ENCODE data around the gene DNAJC5. TPM values are rescaled to one million over a fixed set of nuclear protein-coding genes. Genes with fewer than 3 reads are reported as not detected.

The DNAJC5 gene
- total RNA-seq, 1 experiment from 2014 or later, result 28.5 TPM

DNA sequence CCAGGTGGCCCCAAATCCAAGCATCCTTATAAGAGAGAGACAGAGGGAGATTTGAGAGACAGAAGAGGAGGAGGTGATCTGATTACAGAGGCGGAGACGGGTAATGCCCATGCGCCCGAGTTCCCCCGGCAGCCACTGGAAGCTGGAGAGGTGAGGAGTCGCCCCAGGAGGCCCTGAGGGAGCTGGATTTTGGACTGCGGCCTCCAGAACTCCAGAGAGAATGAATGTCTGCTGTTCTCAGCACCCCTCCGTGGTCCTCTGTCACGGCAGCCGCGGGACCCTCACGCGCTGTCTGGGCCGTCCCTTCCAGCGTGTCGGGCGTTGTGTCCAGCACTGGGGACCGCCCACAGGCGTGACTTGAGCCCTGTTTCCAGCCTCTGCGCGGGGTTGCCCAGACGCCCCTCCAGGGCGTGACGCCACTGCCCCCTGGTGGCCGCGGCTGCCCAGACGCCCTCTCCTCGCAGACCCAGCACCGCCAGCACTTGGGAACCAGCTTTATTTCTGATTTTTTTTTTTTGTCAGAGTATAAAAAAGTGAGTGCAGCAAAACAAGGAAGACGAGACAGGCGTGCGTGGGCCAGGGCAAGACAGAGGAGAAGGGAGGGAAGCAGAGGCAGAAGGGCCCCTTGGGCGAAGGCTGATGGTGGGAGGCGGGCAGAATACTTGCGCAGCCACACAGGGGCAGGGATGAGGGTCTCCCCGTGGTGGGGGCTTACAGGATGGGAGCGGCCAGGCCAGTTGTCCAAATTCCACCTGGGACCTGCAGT lies 78.9 kb downstream of the DNAJC5 start (continued):
- TF ChIP-seq, protein P1, sequence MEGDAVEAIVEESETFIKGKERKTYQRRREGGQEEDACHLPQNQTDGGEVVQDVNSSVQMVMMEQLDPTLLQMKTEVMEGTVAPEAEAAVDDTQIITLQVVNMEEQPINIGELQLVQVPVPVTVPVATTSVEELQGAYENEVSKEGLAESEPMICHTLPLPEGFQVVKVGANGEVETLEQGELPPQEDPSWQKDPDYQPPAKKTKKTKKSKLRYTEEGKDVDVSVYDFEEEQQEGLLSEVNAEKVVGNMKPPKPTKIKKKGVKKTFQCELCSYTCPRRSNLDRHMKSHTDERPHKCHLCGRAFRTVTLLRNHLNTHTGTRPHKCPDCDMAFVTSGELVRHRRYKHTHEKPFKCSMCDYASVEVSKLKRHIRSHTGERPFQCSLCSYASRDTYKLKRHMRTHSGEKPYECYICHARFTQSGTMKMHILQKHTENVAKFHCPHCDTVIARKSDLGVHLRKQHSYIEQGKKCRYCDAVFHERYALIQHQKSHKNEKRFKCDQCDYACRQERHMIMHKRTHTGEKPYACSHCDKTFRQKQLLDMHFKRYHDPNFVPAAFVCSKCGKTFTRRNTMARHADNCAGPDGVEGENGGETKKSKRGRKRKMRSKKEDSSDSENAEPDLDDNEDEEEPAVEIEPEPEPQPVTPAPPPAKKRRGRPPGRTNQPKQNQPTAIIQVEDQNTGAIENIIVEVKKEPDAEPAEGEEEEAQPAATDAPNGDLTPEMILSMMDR (IDR thresholded peaks at IDR 0.05), result peak; percentile 98
- TF ChIP-seq, protein P2, sequence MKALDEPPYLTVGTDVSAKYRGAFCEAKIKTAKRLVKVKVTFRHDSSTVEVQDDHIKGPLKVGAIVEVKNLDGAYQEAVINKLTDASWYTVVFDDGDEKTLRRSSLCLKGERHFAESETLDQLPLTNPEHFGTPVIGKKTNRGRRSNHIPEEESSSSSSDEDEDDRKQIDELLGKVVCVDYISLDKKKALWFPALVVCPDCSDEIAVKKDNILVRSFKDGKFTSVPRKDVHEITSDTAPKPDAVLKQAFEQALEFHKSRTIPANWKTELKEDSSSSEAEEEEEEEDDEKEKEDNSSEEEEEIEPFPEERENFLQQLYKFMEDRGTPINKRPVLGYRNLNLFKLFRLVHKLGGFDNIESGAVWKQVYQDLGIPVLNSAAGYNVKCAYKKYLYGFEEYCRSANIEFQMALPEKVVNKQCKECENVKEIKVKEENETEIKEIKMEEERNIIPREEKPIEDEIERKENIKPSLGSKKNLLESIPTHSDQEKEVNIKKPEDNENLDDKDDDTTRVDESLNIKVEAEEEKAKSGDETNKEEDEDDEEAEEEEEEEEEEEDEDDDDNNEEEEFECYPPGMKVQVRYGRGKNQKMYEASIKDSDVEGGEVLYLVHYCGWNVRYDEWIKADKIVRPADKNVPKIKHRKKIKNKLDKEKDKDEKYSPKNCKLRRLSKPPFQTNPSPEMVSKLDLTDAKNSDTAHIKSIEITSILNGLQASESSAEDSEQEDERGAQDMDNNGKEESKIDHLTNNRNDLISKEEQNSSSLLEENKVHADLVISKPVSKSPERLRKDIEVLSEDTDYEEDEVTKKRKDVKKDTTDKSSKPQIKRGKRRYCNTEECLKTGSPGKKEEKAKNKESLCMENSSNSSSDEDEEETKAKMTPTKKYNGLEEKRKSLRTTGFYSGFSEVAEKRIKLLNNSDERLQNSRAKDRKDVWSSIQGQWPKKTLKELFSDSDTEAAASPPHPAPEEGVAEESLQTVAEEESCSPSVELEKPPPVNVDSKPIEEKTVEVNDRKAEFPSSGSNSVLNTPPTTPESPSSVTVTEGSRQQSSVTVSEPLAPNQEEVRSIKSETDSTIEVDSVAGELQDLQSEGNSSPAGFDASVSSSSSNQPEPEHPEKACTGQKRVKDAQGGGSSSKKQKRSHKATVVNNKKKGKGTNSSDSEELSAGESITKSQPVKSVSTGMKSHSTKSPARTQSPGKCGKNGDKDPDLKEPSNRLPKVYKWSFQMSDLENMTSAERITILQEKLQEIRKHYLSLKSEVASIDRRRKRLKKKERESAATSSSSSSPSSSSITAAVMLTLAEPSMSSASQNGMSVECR (CRISPR knock-in tag; IDR thresholded peaks at IDR 0.05; ENCODE audit: borderline replicate concordance), result peak; percentile 84
- no peak for TF ChIP-seq ESRRA (CRISPR knock-in tag; IDR thresholded peaks at IDR 0.05; ENCODE audit: borderline replicate concordance)

DNA sequence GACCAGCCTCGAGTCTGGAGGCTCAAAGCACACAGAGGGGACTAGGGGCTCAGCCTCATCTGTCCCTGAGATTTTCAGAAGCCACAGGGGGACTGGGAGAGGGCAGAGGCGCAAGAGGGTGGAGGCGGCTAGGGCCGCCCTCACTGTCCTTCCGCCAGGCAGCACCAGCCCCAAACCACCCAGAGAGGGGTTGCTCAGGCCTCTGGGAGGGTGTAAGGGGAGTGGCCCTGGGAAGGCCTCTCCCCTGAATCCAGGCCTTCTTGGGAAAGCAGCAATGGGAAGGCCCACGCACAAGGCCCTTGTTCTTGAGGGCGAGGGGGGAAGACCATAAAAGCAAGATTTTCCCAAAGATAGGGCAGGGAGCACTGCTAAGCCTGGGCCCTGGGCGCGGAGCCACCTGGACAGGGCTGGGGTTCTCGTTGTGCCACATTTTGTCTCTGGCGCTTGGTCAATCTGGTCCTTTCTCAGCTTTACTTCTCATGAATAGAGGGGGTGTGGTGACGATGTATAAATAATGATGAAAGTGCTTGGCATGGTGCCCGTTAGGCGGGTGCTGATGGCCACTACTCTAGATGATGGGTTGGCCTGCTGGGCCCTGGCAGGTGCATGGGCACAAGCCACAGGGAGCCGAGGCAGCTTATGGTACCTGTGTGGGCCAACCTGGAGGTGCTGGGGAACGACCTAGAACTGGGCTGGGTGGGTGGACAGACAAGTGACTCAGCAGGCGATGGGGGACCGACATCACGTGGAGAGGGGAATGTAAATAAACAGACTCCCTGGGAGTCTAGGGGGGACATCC lies 79.7 kb downstream of the DNAJC5 start:
- no peak for DNase-seq (ENCODE audit: low spot score)
- Mint-ChIP-seq H3K9me3 (no peaks in the 10 kb centered on the region), H3K27ac (0 out of 2 replicates have a peak overlapping the region, but pooled peaks have one; percentile 32), H3K4me3 (no peak overlapping the region), H3K27me3 (ENCODE audit: low read depth) (peaks cover 34% of the 10 kb centered on the region), H3K36me3 (no peaks in the 10 kb centered on the region), H3K4me1 (peaks cover 18% of the 10 kb centered on the region)
- ChIA-PET POLR2A (interaction anchor here (1.0 kb wide), 1 partner anchor 110 kb away, joined by 3 read pairs; the partner anchor contains the start of gene TPD52L2), CTCF (interaction anchor here (0.6 to 2.3 kb wide), 51 partner anchors 12 to 492 kb away, joined by 3 to 54 read pairs (median 5); partner anchors contain the start of genes ARFRP1, C20orf204, PTK6 and STMN3)
- no peak for ATAC-seq
- TF ChIP-seq, protein P3, sequence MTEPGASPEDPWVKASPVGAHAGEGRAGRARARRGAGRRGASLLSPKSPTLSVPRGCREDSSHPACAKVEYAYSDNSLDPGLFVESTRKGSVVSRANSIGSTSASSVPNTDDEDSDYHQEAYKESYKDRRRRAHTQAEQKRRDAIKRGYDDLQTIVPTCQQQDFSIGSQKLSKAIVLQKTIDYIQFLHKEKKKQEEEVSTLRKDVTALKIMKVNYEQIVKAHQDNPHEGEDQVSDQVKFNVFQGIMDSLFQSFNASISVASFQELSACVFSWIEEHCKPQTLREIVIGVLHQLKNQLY (CRISPR knock-in tag; IDR thresholded peaks at IDR 0.05), result no peak
- TF ChIP-seq JUN (CRISPR knock-in tag; IDR thresholded peaks at IDR 0.05) (no peak), PRRX2 (CRISPR knock-in tag; IDR thresholded peaks at IDR 0.05) (no peak), ZNF138 (CRISPR knock-in tag; conservative IDR thresholded peaks at IDR 0.05) (no peak), HMGA2 (CRISPR knock-in tag; IDR thresholded peaks at IDR 0.05) (no peak), NR2C2 (CRISPR knock-in tag; IDR thresholded peaks at IDR 0.05) (no peak), MXD4 (CRISPR knock-in tag; IDR thresholded peaks at IDR 0.05; ENCODE audit: borderline replicate concordance) (no peak), FOXK1 (CRISPR knock-in tag; IDR thresholded peaks at IDR 0.05) (no peak), GRHL2 (CRISPR knock-in tag; IDR thresholded peaks at IDR 0.05; ENCODE audit: insufficient replicate concordance, severe bottlenecking) (no peak), SMAD4 (CRISPR knock-in tag; IDR thresholded peaks at IDR 0.05) (no peak), ZBTB21 (CRISPR knock-in tag; IDR thresholded peaks at IDR 0.05; ENCODE audit: borderline replicate concordance) (no peak), SMAD3 (CRISPR knock-in tag; IDR thresholded peaks at IDR 0.05; ENCODE audit: borderline replicate concordance) (no peak), OVOL2 (CRISPR knock-in tag; IDR thresholded peaks at IDR 0.05; ENCODE audit: borderline replicate concordance) (no peak)
- TF ChIP-seq, protein P4, sequence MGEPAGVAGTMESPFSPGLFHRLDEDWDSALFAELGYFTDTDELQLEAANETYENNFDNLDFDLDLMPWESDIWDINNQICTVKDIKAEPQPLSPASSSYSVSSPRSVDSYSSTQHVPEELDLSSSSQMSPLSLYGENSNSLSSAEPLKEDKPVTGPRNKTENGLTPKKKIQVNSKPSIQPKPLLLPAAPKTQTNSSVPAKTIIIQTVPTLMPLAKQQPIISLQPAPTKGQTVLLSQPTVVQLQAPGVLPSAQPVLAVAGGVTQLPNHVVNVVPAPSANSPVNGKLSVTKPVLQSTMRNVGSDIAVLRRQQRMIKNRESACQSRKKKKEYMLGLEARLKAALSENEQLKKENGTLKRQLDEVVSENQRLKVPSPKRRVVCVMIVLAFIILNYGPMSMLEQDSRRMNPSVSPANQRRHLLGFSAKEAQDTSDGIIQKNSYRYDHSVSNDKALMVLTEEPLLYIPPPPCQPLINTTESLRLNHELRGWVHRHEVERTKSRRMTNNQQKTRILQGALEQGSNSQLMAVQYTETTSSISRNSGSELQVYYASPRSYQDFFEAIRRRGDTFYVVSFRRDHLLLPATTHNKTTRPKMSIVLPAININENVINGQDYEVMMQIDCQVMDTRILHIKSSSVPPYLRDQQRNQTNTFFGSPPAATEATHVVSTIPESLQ (CRISPR knock-in tag; IDR thresholded peaks at IDR 0.05), result no peak
- TF ChIP-seq, protein P5, sequence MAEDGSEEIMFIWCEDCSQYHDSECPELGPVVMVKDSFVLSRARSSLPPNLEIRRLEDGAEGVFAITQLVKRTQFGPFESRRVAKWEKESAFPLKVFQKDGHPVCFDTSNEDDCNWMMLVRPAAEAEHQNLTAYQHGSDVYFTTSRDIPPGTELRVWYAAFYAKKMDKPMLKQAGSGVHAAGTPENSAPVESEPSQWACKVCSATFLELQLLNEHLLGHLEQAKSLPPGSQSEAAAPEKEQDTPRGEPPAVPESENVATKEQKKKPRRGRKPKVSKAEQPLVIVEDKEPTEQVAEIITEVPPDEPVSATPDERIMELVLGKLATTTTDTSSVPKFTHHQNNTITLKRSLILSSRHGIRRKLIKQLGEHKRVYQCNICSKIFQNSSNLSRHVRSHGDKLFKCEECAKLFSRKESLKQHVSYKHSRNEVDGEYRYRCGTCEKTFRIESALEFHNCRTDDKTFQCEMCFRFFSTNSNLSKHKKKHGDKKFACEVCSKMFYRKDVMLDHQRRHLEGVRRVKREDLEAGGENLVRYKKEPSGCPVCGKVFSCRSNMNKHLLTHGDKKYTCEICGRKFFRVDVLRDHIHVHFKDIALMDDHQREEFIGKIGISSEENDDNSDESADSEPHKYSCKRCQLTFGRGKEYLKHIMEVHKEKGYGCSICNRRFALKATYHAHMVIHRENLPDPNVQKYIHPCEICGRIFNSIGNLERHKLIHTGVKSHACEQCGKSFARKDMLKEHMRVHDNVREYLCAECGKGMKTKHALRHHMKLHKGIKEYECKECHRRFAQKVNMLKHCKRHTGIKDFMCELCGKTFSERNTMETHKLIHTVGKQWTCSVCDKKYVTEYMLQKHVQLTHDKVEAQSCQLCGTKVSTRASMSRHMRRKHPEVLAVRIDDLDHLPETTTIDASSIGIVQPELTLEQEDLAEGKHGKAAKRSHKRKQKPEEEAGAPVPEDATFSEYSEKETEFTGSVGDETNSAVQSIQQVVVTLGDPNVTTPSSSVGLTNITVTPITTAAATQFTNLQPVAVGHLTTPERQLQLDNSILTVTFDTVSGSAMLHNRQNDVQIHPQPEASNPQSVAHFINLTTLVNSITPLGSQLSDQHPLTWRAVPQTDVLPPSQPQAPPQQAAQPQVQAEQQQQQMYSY (CRISPR knock-in tag; IDR thresholded peaks at IDR 0.05), result no peak
